Panc1 (cell line): ENCODE results near the gene FAT1. TPM values are rescaled to one million over a fixed set of nuclear protein-coding genes. Genes with fewer than 3 reads are reported as not detected.

Source experiments
- ATAC-seq: fragments of 200-7000 bp; cut with Tn5 transposase; 2 replicates; pipeline ENCODE4 v1.9.1; 2020; ENCODE audit warnings: mild to moderate bottlenecking, moderate library complexity
- BruUV-seq: library from RNA; stranded (reverse); fragments of 400-500 nt; replicated peaks from 2 replicates; lab custom pipeline; 2021; lab: Mats Ljungman, UMichigan
- CTCF ChIA-PET: fragments of 300-600 bp; sonication (Branson Sonifier 250); formaldehyde crosslinking; loops from one replicate; lab custom pipeline; 2022; ENCODE audit warnings: antibody characterized with exemption; lab: Charles Lee
- POLR2A ChIA-PET: fragments of 300-600 bp; sonication (Branson Sonifier 250); formaldehyde crosslinking; loops from one replicate; lab custom pipeline; 2022; ENCODE audit warnings: antibody characterized with exemption; lab: Charles Lee
- DNase-seq: peaks from one replicate; pipeline ENCODE4 v3.0.0-alpha.2; 2010; ENCODE audit warnings: low read depth, low spot score
- H3K27ac ChIP-seq: 2 replicates; pipeline ENCODE4 v1.5.1; 2011; ENCODE audit warnings: mild to moderate bottlenecking, low read length, inconsistent platforms
- H3K27me3 ChIP-seq: fragments of 200-500 bp; sonication (Bioruptor generic); 2 replicates; pipeline ENCODE4 v1.6.0; 2014; ENCODE audit warnings: low read length, inconsistent platforms; ENCODE audit not compliant: control insufficient read depth, insufficient read depth
- H3K36me3 ChIP-seq: fragments of 200-500 bp; sonication (Bioruptor generic); 2 replicates; pipeline ENCODE4 v1.5.1; 2014; ENCODE audit warnings: inconsistent platforms, mild to moderate bottlenecking, low read length, moderate library complexity; ENCODE audit not compliant: control insufficient read depth, insufficient read depth
- H3K4me1 ChIP-seq: 2 replicates; pipeline ENCODE4 v1.5.1; 2011; ENCODE audit warnings: inconsistent platforms, mild to moderate bottlenecking, low read length, moderate library complexity; ENCODE audit not compliant: control insufficient read depth, insufficient read depth
- H3K4me3 ChIP-seq, 2 experiments: 2 replicates each; pipeline ENCODE4 v1.5.1; 2011 to 2012; ENCODE audit warnings: low read depth in 2 of 2, low read length in 2 of 2, mild to moderate bottlenecking in 2 of 2, inconsistent platforms in 1 of 2, moderate library complexity in 1 of 2
- H3K9me3 ChIP-seq: fragments of 200-500 bp; sonication (Bioruptor generic); 2 replicates; pipeline ENCODE4 v1.5.1; 2014; ENCODE audit warnings: low read depth, mild to moderate bottlenecking, inconsistent platforms, low read length, moderate library complexity; ENCODE audit not compliant: control insufficient read depth, insufficient read depth
- POLR2AphosphoS5 ChIP-seq: IDR thresholded peaks from 2 replicates; pipeline ENCODE4 v1.6.1; 2012; ENCODE audit warnings: mild to moderate bottlenecking, low read depth, low read length, moderate library complexity
- SIN3A ChIP-seq: IDR thresholded peaks from 2 replicates; pipeline ENCODE4 v1.6.1; 2012; ENCODE audit warnings: low read depth, mild to moderate bottlenecking, low read length, moderate library complexity, borderline replicate concordance; ENCODE audit not compliant: insufficient read depth
- TCF7L2 ChIP-seq: IDR thresholded peaks from 2 replicates; pipeline ENCODE4 v1.6.1; 2011; ENCODE audit warnings: mild to moderate bottlenecking, low read depth, low read length, inconsistent platforms
- in situ Hi-C: cut with HindIII; loops from 2 replicates; pipeline ENCODE4 v1.10.0; 2016; ENCODE audit warnings: low sequenced_read_pairs, low pct_unique_long_range_greater_than_20kb
- intact Hi-C: fragments of 100-400 bp; cut with micrococcal nuclease; formaldehyde crosslinking; loops from one replicate; pipeline ENCODE4 v1.10.0; 2022; ENCODE audit not compliant: unreplicated experiment
- total RNA-seq: library from RNA; stranded (reverse); gene quantifications from one replicate; pipeline ENCODE4 v1.2.1, GENCODE V29; 2021; ENCODE audit not compliant: unreplicated experiment
- TF ChIP-seq, protein P1 (sequence below): fragments of 450-650 bp; IDR thresholded peaks from 2 replicates; pipeline ENCODE4 v1.5.1; 2017; ENCODE audit warnings: mild to moderate bottlenecking
- TF ChIP-seq, protein P2 (sequence below), 2 experiments: IDR thresholded peaks; 2 replicates each; pipeline ENCODE4 v1.6.1; 2011 to 2012; ENCODE audit warnings: low read depth in 2 of 2, control low read depth in 1 of 2, low read length in 1 of 2, mild to moderate bottlenecking in 1 of 2, moderate library complexity in 1 of 2; ENCODE audit not compliant: insufficient read depth in 1 of 2

FAT1 gene
- total RNA-seq, 1 experiment from 2014 or later, result 288 TPM

DNA sequence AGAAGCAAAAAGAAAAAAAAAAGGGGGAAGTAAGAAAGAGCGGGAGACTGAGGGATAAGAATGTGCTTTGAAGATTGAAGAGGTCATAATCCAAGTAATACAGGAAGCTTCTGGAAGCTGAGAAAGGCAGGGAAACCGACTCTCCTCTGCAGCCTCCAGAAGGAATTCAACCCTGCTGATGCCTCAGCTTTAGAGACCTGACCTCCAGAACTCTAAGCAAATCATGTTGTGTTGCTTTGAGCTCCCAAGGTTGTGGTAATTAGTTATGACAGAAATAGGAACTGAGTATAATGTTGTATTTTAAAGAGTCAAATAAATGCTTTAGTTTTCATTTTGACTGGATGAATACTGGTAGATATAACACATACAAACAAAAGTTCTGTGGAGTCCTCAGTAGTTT, 48.0 kb upstream of the FAT1 start:
- in situ Hi-C loops (no loop called here), intact Hi-C loops (no loop called here)
- no peaks in the 10 kb centered on the region for H3K9me3 ChIP-seq
- H3K27ac ChIP-seq, result no peak overlapping the region
- H3K36me3 ChIP-seq, result no peaks in the 10 kb centered on the region
- no peak for ATAC-seq
- no peak for DNase-seq
- H3K27me3 ChIP-seq, result no peaks in the 10 kb centered on the region
- H3K4me3 ChIP-seq, result no peak overlapping the region
- BruUV-seq, result no TSS peak
- H3K4me1 ChIP-seq, result no peaks in the 10 kb centered on the region; the same call in 1 of the 2 replicates
- CTCF ChIA-PET, result no interaction called here
- TF ChIP-seq, protein P1, sequence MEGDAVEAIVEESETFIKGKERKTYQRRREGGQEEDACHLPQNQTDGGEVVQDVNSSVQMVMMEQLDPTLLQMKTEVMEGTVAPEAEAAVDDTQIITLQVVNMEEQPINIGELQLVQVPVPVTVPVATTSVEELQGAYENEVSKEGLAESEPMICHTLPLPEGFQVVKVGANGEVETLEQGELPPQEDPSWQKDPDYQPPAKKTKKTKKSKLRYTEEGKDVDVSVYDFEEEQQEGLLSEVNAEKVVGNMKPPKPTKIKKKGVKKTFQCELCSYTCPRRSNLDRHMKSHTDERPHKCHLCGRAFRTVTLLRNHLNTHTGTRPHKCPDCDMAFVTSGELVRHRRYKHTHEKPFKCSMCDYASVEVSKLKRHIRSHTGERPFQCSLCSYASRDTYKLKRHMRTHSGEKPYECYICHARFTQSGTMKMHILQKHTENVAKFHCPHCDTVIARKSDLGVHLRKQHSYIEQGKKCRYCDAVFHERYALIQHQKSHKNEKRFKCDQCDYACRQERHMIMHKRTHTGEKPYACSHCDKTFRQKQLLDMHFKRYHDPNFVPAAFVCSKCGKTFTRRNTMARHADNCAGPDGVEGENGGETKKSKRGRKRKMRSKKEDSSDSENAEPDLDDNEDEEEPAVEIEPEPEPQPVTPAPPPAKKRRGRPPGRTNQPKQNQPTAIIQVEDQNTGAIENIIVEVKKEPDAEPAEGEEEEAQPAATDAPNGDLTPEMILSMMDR, result no peak
- TF ChIP-seq POLR2AphosphoS5 (no peak), SIN3A (no peak), TCF7L2 (no peak)
- TF ChIP-seq, protein P2, sequence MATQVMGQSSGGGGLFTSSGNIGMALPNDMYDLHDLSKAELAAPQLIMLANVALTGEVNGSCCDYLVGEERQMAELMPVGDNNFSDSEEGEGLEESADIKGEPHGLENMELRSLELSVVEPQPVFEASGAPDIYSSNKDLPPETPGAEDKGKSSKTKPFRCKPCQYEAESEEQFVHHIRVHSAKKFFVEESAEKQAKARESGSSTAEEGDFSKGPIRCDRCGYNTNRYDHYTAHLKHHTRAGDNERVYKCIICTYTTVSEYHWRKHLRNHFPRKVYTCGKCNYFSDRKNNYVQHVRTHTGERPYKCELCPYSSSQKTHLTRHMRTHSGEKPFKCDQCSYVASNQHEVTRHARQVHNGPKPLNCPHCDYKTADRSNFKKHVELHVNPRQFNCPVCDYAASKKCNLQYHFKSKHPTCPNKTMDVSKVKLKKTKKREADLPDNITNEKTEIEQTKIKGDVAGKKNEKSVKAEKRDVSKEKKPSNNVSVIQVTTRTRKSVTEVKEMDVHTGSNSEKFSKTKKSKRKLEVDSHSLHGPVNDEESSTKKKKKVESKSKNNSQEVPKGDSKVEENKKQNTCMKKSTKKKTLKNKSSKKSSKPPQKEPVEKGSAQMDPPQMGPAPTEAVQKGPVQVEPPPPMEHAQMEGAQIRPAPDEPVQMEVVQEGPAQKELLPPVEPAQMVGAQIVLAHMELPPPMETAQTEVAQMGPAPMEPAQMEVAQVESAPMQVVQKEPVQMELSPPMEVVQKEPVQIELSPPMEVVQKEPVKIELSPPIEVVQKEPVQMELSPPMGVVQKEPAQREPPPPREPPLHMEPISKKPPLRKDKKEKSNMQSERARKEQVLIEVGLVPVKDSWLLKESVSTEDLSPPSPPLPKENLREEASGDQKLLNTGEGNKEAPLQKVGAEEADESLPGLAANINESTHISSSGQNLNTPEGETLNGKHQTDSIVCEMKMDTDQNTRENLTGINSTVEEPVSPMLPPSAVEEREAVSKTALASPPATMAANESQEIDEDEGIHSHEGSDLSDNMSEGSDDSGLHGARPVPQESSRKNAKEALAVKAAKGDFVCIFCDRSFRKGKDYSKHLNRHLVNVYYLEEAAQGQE (IDR thresholded peaks at IDR 0.05; ENCODE audit: insufficient read depth in 1 of 2, low read depth in 2 of 2, low read length in 1 of 2), result no peak
- POLR2A ChIA-PET, result no interaction called here

GRCh38 chr4:186770481-186771175, 47.0 kb upstream of the FAT1 start:
- in situ Hi-C loops (no loop called here), intact Hi-C loops (no loop called here)
- CTCF ChIA-PET, result no interaction called here
- Histone ChIP-seq H3K27ac (no peak overlapping the region), H3K9me3 (no peaks in the 10 kb centered on the region), H3K27me3 (no peaks in the 10 kb centered on the region), H3K4me1 (peaks cover 5% of the 10 kb centered on the region), H3K4me3 (no peak overlapping the region), H3K36me3 (no peaks in the 10 kb centered on the region)
- POLR2A ChIA-PET, result no interaction called here
- no peak for ATAC-seq
- no peak for DNase-seq
- BruUV-seq, result no TSS peak
- TF ChIP-seq, protein P1, result no peak
- no peak for TF ChIP-seq SIN3A
- no peak for TF ChIP-seq TCF7L2
- TF ChIP-seq POLR2AphosphoS5, result no peak
- TF ChIP-seq, protein P2 (IDR thresholded peaks at IDR 0.05; ENCODE audit: insufficient read depth in 1 of 2, low read depth in 2 of 2, low read length in 1 of 2), result no peak
